Testis (tissue), 2 donors: ENCODE data around the gene MED26.

Experiments
- CTCF ChIP-seq, 3 experiments: fragments of 450-650 bp in 2 of 3; fragments of 200-600 bp in 1 of 3; sonication (generic) in 1 of 3; IDR thresholded peaks; one replicate each; pipeline ENCODE4 v1.5.1; 2016 to 2019; ENCODE audit warnings: antibody characterized with exemption in 3 of 3, mild to moderate bottlenecking in 2 of 3, moderate library complexity in 1 of 3
- POLR2A ChIP-seq: fragments of 450-650 bp; IDR thresholded peaks from one replicate; pipeline ENCODE4 v1.6.1; 2017; ENCODE audit warnings: antibody characterized with exemption, mild to moderate bottlenecking, moderate library complexity

GRCh38 chr19:16524991-16525734, 102.8 kb downstream of the MED26 start:
- TF ChIP-seq CTCF (IDR thresholded peaks at IDR 0.05) (no peak), POLR2A (no peak)
